Astrocyte of the spinal cord (primary cell): Measurements from ENCODE around the gene GHDC.
"Not testable (repeated sequence)": the region's sequence is repeated elsewhere in the genome, so short reads cannot be mapped to it uniquely, and the experiment has no call there.

ENCODE experiments used
- DNase-seq: peaks from one replicate; pipeline ENCODE4 v3.0.0; 2011; ENCODE audit warnings: low read depth, low spot score
- H3K4me3 ChIP-seq: 2 replicates; pipeline ENCODE4 v1.5.1; 2011; ENCODE audit warnings: low read depth, mild to moderate bottlenecking, low read length, moderate library complexity
- CTCF ChIP-seq: IDR thresholded peaks from 2 replicates; pipeline ENCODE4 v1.5.1; 2012; ENCODE audit warnings: low read depth, mild to moderate bottlenecking, low read length, inconsistent platforms
- in situ Hi-C: cut with HindIII; loops from 2 replicates; pipeline ENCODE4 v1.10.0; 2017; ENCODE audit warnings: low sequenced_read_pairs

GHDC gene

GRCh38 chr17:42193969-42194899 is at the start of gene GHDC:
TSS of gene GHDC (minus strand) at chr17:42194494. CDS start at chr17:42193581, 913 bp downstream.
- TF ChIP-seq CTCF: no peak
- H3K4me3 ChIP-seq: peak within 1 kb of the TSS; percentile 61
- DNase-seq: peak; percentile 67
- in situ Hi-C loops: no loop called here

GRCh38 chr17:42243493-42243982 is 49.2 kb upstream of the GHDC start:
- H3K4me3 ChIP-seq: no peak overlapping the region
- no peak for TF ChIP-seq CTCF
- no peak for DNase-seq
- in situ Hi-C loops: no loop called here

- in situ Hi-C loops: no loop called here
- no peak for DNase-seq
- H3K4me3 ChIP-seq: no peak overlapping the region
- TF ChIP-seq CTCF: no peak
These were observed 47.6 kb upstream of the GHDC start for GRCh38 chr17:42241871-42242270.

GRCh38 chr17:42240863-42241262 is 46.6 kb upstream of the GHDC start:
- H3K4me3 ChIP-seq, in situ Hi-C loops, DNase-seq: not testable (repeated sequence)

- no peak overlapping the region for H3K4me3 ChIP-seq
- no peak for DNase-seq
- in situ Hi-C loops: no loop called here
- TF ChIP-seq CTCF: no peak
These were observed 45.9 kb upstream of the GHDC start for GRCh38 chr17:42240201-42240600.

GRCh38 chr17:42239576-42239975 is 45.3 kb upstream of the GHDC start:
- DNase-seq, H3K4me3 ChIP-seq, in situ Hi-C loops: not testable (repeated sequence)

- no peak for DNase-seq
- H3K4me3 ChIP-seq: no peak overlapping the region
- no peak for TF ChIP-seq CTCF
- in situ Hi-C loops: no loop called here
These were observed 42.5 kb upstream of the GHDC start for GRCh38 chr17:42236760-42237159.
